ENCODE measurements around the gene SERTAD2.
A peak's percentile ranks its signal among the peaks of the same experiment; 100 is the strongest.

SERTAD2 gene

GRCh38 chr2:64615844-64616536 lies 37.7 kb downstream of the SERTAD2 start:
- ATAC-seq (peak; percentile 36), DNase-seq (ENCODE audit: low spot score in 2 of 2) (no peak)
- H3K9me3 Mint-ChIP-seq: no peaks in the 10 kb centered on the region
- peaks cover 6% of the 10 kb centered on the region for H3K36me3 Mint-ChIP-seq
- H3K4me1 Mint-ChIP-seq: no peaks in the 10 kb centered on the region
- no peak overlapping the region for H3K4me3 Mint-ChIP-seq
- H3K27ac Mint-ChIP-seq: no peak overlapping the region

GRCh38 chr2:64615192-64615763 lies 38.4 kb downstream of the SERTAD2 start:
- Mint-ChIP-seq H3K27ac (no peak overlapping the region), H3K9me3 (no peaks in the 10 kb centered on the region), H3K36me3 (peaks cover 6% of the 10 kb centered on the region), H3K4me1 (no peaks in the 10 kb centered on the region), H3K4me3 (no peak overlapping the region)
- DNase-seq (ENCODE audit: low spot score in 2 of 2) (no peak), ATAC-seq (no peak)

GRCh38 chr2:64613276-64613675 lies 40.4 kb downstream of the SERTAD2 start:
- H3K36me3 Mint-ChIP-seq: peaks cover 5% of the 10 kb centered on the region
- no peaks in the 10 kb centered on the region for H3K9me3 Mint-ChIP-seq
- H3K4me3 Mint-ChIP-seq: no peak overlapping the region
- peaks cover 5% of the 10 kb centered on the region for H3K4me1 Mint-ChIP-seq
- DNase-seq (ENCODE audit: low spot score in 2 of 2): no peak
- ATAC-seq: no peak
- H3K27ac Mint-ChIP-seq: no peak overlapping the region

GRCh38 chr2:64612575-64613195 lies 41.0 kb downstream of the SERTAD2 start:
- Mint-ChIP-seq H3K36me3 (no peaks in the 10 kb centered on the region), H3K4me1 (peaks cover 11% of the 10 kb centered on the region), H3K4me3 (no peak overlapping the region), H3K27ac (no peak overlapping the region), H3K9me3 (no peaks in the 10 kb centered on the region)
- DNase-seq (ENCODE audit: low spot score in 2 of 2) (no peak), ATAC-seq (no peak)

GRCh38 chr2:64610316-64610855 lies 43.3 kb downstream of the SERTAD2 start:
- DNase-seq (ENCODE audit: low spot score in 2 of 2) (no peak), ATAC-seq (no peak)
- peak overlapping the region; percentile 69 for H3K4me3 Mint-ChIP-seq
- peaks cover 4% of the 10 kb centered on the region for H3K36me3 Mint-ChIP-seq
- H3K4me1 Mint-ChIP-seq: peaks cover 30% of the 10 kb centered on the region
- H3K27ac Mint-ChIP-seq: no peak overlapping the region
- no peaks in the 10 kb centered on the region for H3K9me3 Mint-ChIP-seq

GRCh38 chr2:64609942-64610281 lies 43.8 kb downstream of the SERTAD2 start:
- DNase-seq (ENCODE audit: low spot score in 2 of 2): no peak
- Mint-ChIP-seq H3K36me3 (peaks cover 4% of the 10 kb centered on the region), H3K27ac (peak overlapping the region; percentile 88), H3K9me3 (no peaks in the 10 kb centered on the region), H3K4me1 (peaks cover 30% of the 10 kb centered on the region), H3K4me3 (peak overlapping the region; percentile 69)
- no peak for ATAC-seq

GRCh38 chr2:64609227-64609941 lies 44.3 kb downstream of the SERTAD2 start:
- peak; percentile 61 for ATAC-seq

GRCh38 chr2:64608867-64609226 lies 44.9 kb downstream of the SERTAD2 start:
- peak overlapping the region; percentile 88 for H3K27ac Mint-ChIP-seq
- ATAC-seq (no peak), DNase-seq (ENCODE audit: low spot score in 2 of 2) (peak in 1 of 2 donors; percentile 51)
- H3K36me3 Mint-ChIP-seq: peaks cover 4% of the 10 kb centered on the region
- peaks cover 8% of the 10 kb centered on the region for H3K9me3 Mint-ChIP-seq
- H3K4me1 Mint-ChIP-seq: peaks cover 30% of the 10 kb centered on the region
- peak overlapping the region; percentile 69 for H3K4me3 Mint-ChIP-seq

More at GRCh38 chr2:64609227-64609941, 44.3 kb downstream of the SERTAD2 start:
- H3K9me3 Mint-ChIP-seq: peaks cover 3% of the 10 kb centered on the region
- peaks cover 30% of the 10 kb centered on the region for H3K4me1 Mint-ChIP-seq
- peak overlapping the region; percentile 69 for H3K4me3 Mint-ChIP-seq
- DNase-seq (ENCODE audit: low spot score in 2 of 2): peak; percentile 77 to 87
- H3K36me3 Mint-ChIP-seq: peaks cover 4% of the 10 kb centered on the region
- H3K27ac Mint-ChIP-seq: peak overlapping the region; percentile 88

- H3K4me1 Mint-ChIP-seq: peaks cover 30% of the 10 kb centered on the region
- H3K27ac Mint-ChIP-seq: peak overlapping the region; percentile 88
- H3K36me3 Mint-ChIP-seq: peaks cover 4% of the 10 kb centered on the region
- ATAC-seq (no peak), DNase-seq (ENCODE audit: low spot score in 2 of 2) (no peak)
- H3K9me3 Mint-ChIP-seq: peaks cover 8% of the 10 kb centered on the region
- peak overlapping the region; percentile 69 for H3K4me3 Mint-ChIP-seq
These were observed 46.1 kb downstream of the SERTAD2 start for GRCh38 chr2:64607381-64608304.

GRCh38 chr2:64606479-64607363 lies 47.0 kb downstream of the SERTAD2 start:
- Mint-ChIP-seq H3K4me1 (peaks cover 30% of the 10 kb centered on the region), H3K27ac (peak overlapping the region; percentile 88), H3K9me3 (peaks cover 8% of the 10 kb centered on the region), H3K4me3 (peak overlapping the region; percentile 69), H3K36me3 (peaks cover 4% of the 10 kb centered on the region)
- DNase-seq (ENCODE audit: low spot score in 2 of 2): peak; percentile 61 to 91
- peak; percentile 96 for ATAC-seq

- H3K4me1 Mint-ChIP-seq: peaks cover 30% of the 10 kb centered on the region
- ATAC-seq (no peak), DNase-seq (ENCODE audit: low spot score in 2 of 2) (peak in 1 of 2 donors; percentile 35)
- peaks cover 4% of the 10 kb centered on the region for H3K36me3 Mint-ChIP-seq
- peak overlapping the region; percentile 88 for H3K27ac Mint-ChIP-seq
- H3K4me3 Mint-ChIP-seq: peak overlapping the region; percentile 69
- peaks cover 8% of the 10 kb centered on the region for H3K9me3 Mint-ChIP-seq
These were observed 47.7 kb downstream of the SERTAD2 start for GRCh38 chr2:64605991-64606478.

- H3K4me1 Mint-ChIP-seq: peaks cover 30% of the 10 kb centered on the region
- DNase-seq (ENCODE audit: low spot score in 2 of 2) (no peak), ATAC-seq (no peak)
- peaks cover 8% of the 10 kb centered on the region for H3K9me3 Mint-ChIP-seq
- H3K36me3 Mint-ChIP-seq: peaks cover 4% of the 10 kb centered on the region
- H3K4me3 Mint-ChIP-seq: no peak overlapping the region
- no peak overlapping the region for H3K27ac Mint-ChIP-seq
These were observed 48.7 kb downstream of the SERTAD2 start for GRCh38 chr2:64605026-64605471.

- H3K27ac Mint-ChIP-seq: no peak overlapping the region
- no peak overlapping the region for H3K4me3 Mint-ChIP-seq
- H3K9me3 Mint-ChIP-seq: peaks cover 8% of the 10 kb centered on the region
- peaks cover 38% of the 10 kb centered on the region for H3K4me1 Mint-ChIP-seq
- DNase-seq (ENCODE audit: low spot score in 2 of 2) (no peak), ATAC-seq (no peak)
- peaks cover 4% of the 10 kb centered on the region for H3K36me3 Mint-ChIP-seq
These were observed 49.6 kb downstream of the SERTAD2 start for GRCh38 chr2:64604155-64604554.
